A549 (cell line): ENCODE data around the gene COA7.

Source experiments
- CHD2 ChIP-seq: fragments of 150-350 bp; IDR thresholded peaks from 2 replicates; pipeline ENCODE4 v1.6.1; 2014; ENCODE audit warnings: low read length; ENCODE audit not compliant: partially characterized antibody
- EP300 ChIP-seq, 2 experiments: fragments of >200 bp; sonication (Bioruptor Twin); formaldehyde crosslinking; IDR thresholded peaks; 2 replicates in 1 of 2; 3 replicates in 1 of 2; pipeline ENCODE4 v1.6.1; 2016 to 2017
- GATA3 ChIP-seq: IDR thresholded peaks from 2 replicates; pipeline ENCODE4 v1.6.1; 2012; ENCODE audit warnings: borderline replicate concordance
- MAFK ChIP-seq: fragments of 450-650 bp; IDR thresholded peaks from 2 replicates; pipeline ENCODE4 v1.6.1; 2014; ENCODE audit not compliant: partially characterized antibody
- NR3C1 ChIP-seq: fragments of >200 bp; sonication (Bioruptor Twin); formaldehyde crosslinking; IDR thresholded peaks from 3 replicates; pipeline ENCODE4 v1.6.1; 2017
- POLR2A ChIP-seq: IDR thresholded peaks from 2 replicates; pipeline ENCODE4 v1.6.1; 2012; ENCODE audit warnings: mild to moderate bottlenecking, low read length
- RAD21 ChIP-seq, 2 experiments: fragments of >200 bp in 1 of 2; sonication (Bioruptor Twin) in 1 of 2; formaldehyde crosslinking in 1 of 2; IDR thresholded peaks in 1 of 2; conservative IDR thresholded peaks in 1 of 2; 2 replicates in 1 of 2; 3 replicates in 1 of 2; pipeline ENCODE4 v1.6.1; 2012 to 2018; ENCODE audit warnings: inconsistent platforms in 1 of 2
- SREBF2 ChIP-seq: fragments of 450-650 bp; IDR thresholded peaks from 2 replicates; pipeline ENCODE4 v1.6.1; 2014; ENCODE audit warnings: mild to moderate bottlenecking, moderate library complexity
- TF ChIP-seq, protein P1 (sequence below): fragments of >200 bp; sonication (Bioruptor Twin); formaldehyde crosslinking; IDR thresholded peaks from 3 replicates; pipeline ENCODE4 v1.5.1; 2016
- TF ChIP-seq, protein P2 (sequence below): fragments of 450-650 bp; IDR thresholded peaks from 2 replicates; pipeline ENCODE4 v1.6.1; 2014; ENCODE audit warnings: antibody characterized with exemption
- TF ChIP-seq, protein P3 (sequence below): IDR thresholded peaks from 2 replicates; pipeline ENCODE4 v1.6.1; 2012
- TF ChIP-seq, protein P4 (sequence below): fragments of >200 bp; sonication (Bioruptor Twin); formaldehyde crosslinking; IDR thresholded peaks from 3 replicates; pipeline ENCODE4 v1.6.1; 2016
- TF ChIP-seq, protein P5 (sequence below): fragments of 150-350 bp; IDR thresholded peaks from 2 replicates; pipeline ENCODE4 v1.6.1; 2014; ENCODE audit warnings: low read depth, mild to moderate bottlenecking, low read length

DNA sequence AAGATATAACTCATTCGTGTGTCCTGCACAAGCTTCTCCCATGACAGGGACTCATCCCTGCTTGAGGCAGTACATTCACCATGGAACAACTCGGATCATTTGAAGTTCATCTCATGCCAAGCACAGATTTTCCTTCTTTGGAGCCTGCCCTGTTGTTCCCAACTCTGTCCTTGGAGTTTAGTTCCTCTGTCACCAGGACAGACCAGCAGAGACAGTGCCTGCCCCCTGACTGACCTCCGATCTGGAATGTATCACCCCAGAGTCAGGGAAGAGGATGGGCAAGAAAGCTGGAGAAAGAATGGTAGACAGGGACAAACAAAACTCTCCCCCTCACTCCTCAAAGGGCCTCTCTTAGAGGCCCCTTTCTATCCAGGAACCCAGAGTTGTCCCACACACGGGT, 60.2 kb downstream of the COA7 start:
- TF ChIP-seq POLR2A (no peak), EP300 (IDR thresholded peaks at IDR 0.05) (no peak), GATA3 (no peak), MAFK (no peak), CHD2 (no peak), NR3C1 (no peak), SREBF2 (no peak), RAD21 (conservative IDR thresholded peaks at IDR 0.05 in 1 of 2, IDR thresholded peaks at IDR 0.05 in 1 of 2) (no peak)
- TF ChIP-seq, protein P1, sequence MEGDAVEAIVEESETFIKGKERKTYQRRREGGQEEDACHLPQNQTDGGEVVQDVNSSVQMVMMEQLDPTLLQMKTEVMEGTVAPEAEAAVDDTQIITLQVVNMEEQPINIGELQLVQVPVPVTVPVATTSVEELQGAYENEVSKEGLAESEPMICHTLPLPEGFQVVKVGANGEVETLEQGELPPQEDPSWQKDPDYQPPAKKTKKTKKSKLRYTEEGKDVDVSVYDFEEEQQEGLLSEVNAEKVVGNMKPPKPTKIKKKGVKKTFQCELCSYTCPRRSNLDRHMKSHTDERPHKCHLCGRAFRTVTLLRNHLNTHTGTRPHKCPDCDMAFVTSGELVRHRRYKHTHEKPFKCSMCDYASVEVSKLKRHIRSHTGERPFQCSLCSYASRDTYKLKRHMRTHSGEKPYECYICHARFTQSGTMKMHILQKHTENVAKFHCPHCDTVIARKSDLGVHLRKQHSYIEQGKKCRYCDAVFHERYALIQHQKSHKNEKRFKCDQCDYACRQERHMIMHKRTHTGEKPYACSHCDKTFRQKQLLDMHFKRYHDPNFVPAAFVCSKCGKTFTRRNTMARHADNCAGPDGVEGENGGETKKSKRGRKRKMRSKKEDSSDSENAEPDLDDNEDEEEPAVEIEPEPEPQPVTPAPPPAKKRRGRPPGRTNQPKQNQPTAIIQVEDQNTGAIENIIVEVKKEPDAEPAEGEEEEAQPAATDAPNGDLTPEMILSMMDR: no peak
- TF ChIP-seq, protein P2, sequence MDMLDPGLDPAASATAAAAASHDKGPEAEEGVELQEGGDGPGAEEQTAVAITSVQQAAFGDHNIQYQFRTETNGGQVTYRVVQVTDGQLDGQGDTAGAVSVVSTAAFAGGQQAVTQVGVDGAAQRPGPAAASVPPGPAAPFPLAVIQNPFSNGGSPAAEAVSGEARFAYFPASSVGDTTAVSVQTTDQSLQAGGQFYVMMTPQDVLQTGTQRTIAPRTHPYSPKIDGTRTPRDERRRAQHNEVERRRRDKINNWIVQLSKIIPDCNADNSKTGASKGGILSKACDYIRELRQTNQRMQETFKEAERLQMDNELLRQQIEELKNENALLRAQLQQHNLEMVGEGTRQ: no peak
- TF ChIP-seq, protein P3, sequence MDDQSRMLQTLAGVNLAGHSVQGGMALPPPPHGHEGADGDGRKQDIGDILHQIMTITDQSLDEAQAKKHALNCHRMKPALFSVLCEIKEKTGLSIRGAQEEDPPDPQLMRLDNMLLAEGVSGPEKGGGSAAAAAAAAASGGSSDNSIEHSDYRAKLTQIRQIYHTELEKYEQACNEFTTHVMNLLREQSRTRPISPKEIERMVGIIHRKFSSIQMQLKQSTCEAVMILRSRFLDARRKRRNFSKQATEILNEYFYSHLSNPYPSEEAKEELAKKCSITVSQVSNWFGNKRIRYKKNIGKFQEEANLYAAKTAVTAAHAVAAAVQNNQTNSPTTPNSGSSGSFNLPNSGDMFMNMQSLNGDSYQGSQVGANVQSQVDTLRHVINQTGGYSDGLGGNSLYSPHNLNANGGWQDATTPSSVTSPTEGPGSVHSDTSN: no peak
- TF ChIP-seq, protein P4, sequence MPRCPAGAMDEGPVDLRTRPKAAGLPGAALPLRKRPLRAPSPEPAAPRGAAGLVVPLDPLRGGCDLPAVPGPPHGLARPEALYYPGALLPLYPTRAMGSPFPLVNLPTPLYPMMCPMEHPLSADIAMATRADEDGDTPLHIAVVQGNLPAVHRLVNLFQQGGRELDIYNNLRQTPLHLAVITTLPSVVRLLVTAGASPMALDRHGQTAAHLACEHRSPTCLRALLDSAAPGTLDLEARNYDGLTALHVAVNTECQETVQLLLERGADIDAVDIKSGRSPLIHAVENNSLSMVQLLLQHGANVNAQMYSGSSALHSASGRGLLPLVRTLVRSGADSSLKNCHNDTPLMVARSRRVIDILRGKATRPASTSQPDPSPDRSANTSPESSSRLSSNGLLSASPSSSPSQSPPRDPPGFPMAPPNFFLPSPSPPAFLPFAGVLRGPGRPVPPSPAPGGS: no peak
- TF ChIP-seq, protein P5, sequence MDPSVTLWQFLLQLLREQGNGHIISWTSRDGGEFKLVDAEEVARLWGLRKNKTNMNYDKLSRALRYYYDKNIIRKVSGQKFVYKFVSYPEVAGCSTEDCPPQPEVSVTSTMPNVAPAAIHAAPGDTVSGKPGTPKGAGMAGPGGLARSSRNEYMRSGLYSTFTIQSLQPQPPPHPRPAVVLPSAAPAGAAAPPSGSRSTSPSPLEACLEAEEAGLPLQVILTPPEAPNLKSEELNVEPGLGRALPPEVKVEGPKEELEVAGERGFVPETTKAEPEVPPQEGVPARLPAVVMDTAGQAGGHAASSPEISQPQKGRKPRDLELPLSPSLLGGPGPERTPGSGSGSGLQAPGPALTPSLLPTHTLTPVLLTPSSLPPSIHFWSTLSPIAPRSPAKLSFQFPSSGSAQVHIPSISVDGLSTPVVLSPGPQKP: no peak
